HEK293 (cell line): ENCODE results near the gene LHX6.

ENCODE experiments used
- CTCF ChIA-PET: fragments of 350-600 bp; formaldehyde crosslinking; extraction: SDS; loops from one replicate; lab custom pipeline; 2021; ENCODE audit warnings: antibody characterized with exemption; lab: Yijun Ruan, JAX
- POLR2A ChIA-PET: fragments of 300-600 bp; formaldehyde crosslinking; extraction: SDS; loops from one replicate; lab custom pipeline; 2020; ENCODE audit warnings: antibody characterized with exemption, inconsistent platforms; lab: Yijun Ruan, JAX
- H3K27ac ChIP-seq: fragments of 200-500 bp; sonication (Bioruptor generic); 2 replicates; pipeline ENCODE4 v1.5.1; 2014; ENCODE audit warnings: low read depth, low read length, control low read depth, inconsistent platforms; ENCODE audit errors: extremely low read depth
- H3K36me3 ChIP-seq, 2 experiments: fragments of 200-500 bp in 1 of 2; sonication (Bioruptor generic) in 1 of 2; 1 replicate in 1 of 2; 2 replicates in 1 of 2; pipeline ENCODE4 v1.5.1; 2014 to 2017; ENCODE audit warnings: inconsistent platforms in 2 of 2, low read length in 2 of 2; ENCODE audit not compliant: control insufficient read depth in 2 of 2, insufficient read depth in 1 of 2
- H3K4me1 ChIP-seq: fragments of 200-500 bp; sonication (Bioruptor generic); 2 replicates; pipeline ENCODE4 v1.5.1; 2014; ENCODE audit warnings: mild to moderate bottlenecking, low read length, inconsistent platforms; ENCODE audit not compliant: control insufficient read depth, insufficient read depth
- H3K4me3 ChIP-seq: 2 replicates; pipeline ENCODE4 v1.5.1; 2011; ENCODE audit warnings: low read depth, mild to moderate bottlenecking, control low read depth, low read length, moderate library complexity
- H3K9me3 ChIP-seq: fragments of 200-500 bp; sonication (Bioruptor generic); 2 replicates; pipeline ENCODE4 v1.5.1; 2014; ENCODE audit warnings: low read depth, low read length, inconsistent platforms; ENCODE audit not compliant: control insufficient read depth, insufficient read depth
- FEZF1 ChIP-seq: fragments of 450-650 bp; formaldehyde crosslinking; IDR thresholded peaks from 2 replicates; pipeline ENCODE4 v1.5.1; 2016; ENCODE audit warnings: missing biosample characterization, missing genetic modification characterization
- GFI1B ChIP-seq: fragments of 450-650 bp; formaldehyde crosslinking; IDR thresholded peaks from 2 replicates; pipeline ENCODE4 v1.5.1; 2016; ENCODE audit warnings: missing biosample characterization, missing genetic modification characterization
- GLI2 ChIP-seq: fragments of 450-650 bp; formaldehyde crosslinking; IDR thresholded peaks from 2 replicates; pipeline ENCODE4; 2017; ENCODE audit warnings: missing biosample characterization, missing genetic modification characterization, low read depth, borderline replicate concordance
- HOXD13 ChIP-seq: sonication (generic); formaldehyde crosslinking; IDR thresholded peaks from 2 replicates; pipeline ENCODE4 v1.8.0; 2022; ENCODE audit warnings: missing genetic modification reagents, borderline replicate concordance
- KLF10 ChIP-seq: fragments of 450-650 bp; IDR thresholded peaks from 2 replicates; pipeline ENCODE4 v1.5.1; 2018; ENCODE audit warnings: missing biosample characterization, mild to moderate bottlenecking, missing genetic modification characterization
- KLF7 ChIP-seq: fragments of 450-650 bp; formaldehyde crosslinking; IDR thresholded peaks from 2 replicates; pipeline ENCODE4 v1.5.1; 2016; ENCODE audit warnings: missing biosample characterization, missing genetic modification characterization, borderline replicate concordance
- KLF9 ChIP-seq: fragments of 450-650 bp; formaldehyde crosslinking; IDR thresholded peaks from 2 replicates; pipeline ENCODE4 v1.5.1; 2016; ENCODE audit warnings: missing biosample characterization, missing genetic modification characterization, low read depth
- SCRT2 ChIP-seq: fragments of 450-650 bp; formaldehyde crosslinking; IDR thresholded peaks from 2 replicates; pipeline ENCODE4 v1.5.1; 2016; ENCODE audit warnings: missing biosample characterization, missing genetic modification characterization
- SP3 ChIP-seq: fragments of 450-650 bp; formaldehyde crosslinking; IDR thresholded peaks from 2 replicates; pipeline ENCODE4 v1.5.1; 2016; ENCODE audit warnings: missing biosample characterization, missing genetic modification characterization
- TRIM28 ChIP-seq: IDR thresholded peaks from 2 replicates; pipeline ENCODE4 v1.6.1; 2011; ENCODE audit warnings: low read length, control low read depth, borderline replicate concordance
- ZFP37 ChIP-seq: fragments of 450-650 bp; formaldehyde crosslinking; IDR thresholded peaks from 2 replicates; pipeline ENCODE4 v1.5.1; 2016; ENCODE audit warnings: missing biosample characterization, missing genetic modification characterization
- ZNF132 ChIP-seq: fragments of 450-650 bp; formaldehyde crosslinking; IDR thresholded peaks from 2 replicates; pipeline ENCODE4 v1.5.1; 2017; ENCODE audit warnings: missing biosample characterization, missing genetic modification characterization, borderline replicate concordance
- ZNF155 ChIP-seq: fragments of 450-650 bp; formaldehyde crosslinking; IDR thresholded peaks from 2 replicates; pipeline ENCODE4 v1.5.1; 2016; ENCODE audit warnings: missing biosample characterization, missing genetic modification characterization
- ZNF223 ChIP-seq: fragments of 450-650 bp; formaldehyde crosslinking; IDR thresholded peaks from 2 replicates; pipeline ENCODE4 v1.5.1; 2016; ENCODE audit warnings: missing biosample characterization, missing genetic modification characterization
- ZNF24 ChIP-seq: fragments of 450-650 bp; formaldehyde crosslinking; IDR thresholded peaks from 2 replicates; pipeline ENCODE4 v1.5.1; 2016; ENCODE audit warnings: missing biosample characterization, missing genetic modification characterization
- ZNF302 ChIP-seq: fragments of 450-650 bp; formaldehyde crosslinking; IDR thresholded peaks from 2 replicates; pipeline ENCODE4 v1.5.1; 2016; ENCODE audit warnings: missing biosample characterization, missing genetic modification characterization, low read depth
- ZNF354C ChIP-seq: fragments of 450-650 bp; formaldehyde crosslinking; IDR thresholded peaks from 2 replicates; pipeline ENCODE4 v1.5.1; 2016; ENCODE audit warnings: missing biosample characterization, missing genetic modification characterization, low read depth, borderline replicate concordance
- ZNF501 ChIP-seq: fragments of 450-650 bp; formaldehyde crosslinking; IDR thresholded peaks from 2 replicates; pipeline ENCODE4 v1.5.1; 2016; ENCODE audit warnings: missing biosample characterization, missing genetic modification characterization
- ZNF514 ChIP-seq: fragments of 450-650 bp; formaldehyde crosslinking; IDR thresholded peaks from 2 replicates; pipeline ENCODE4 v1.5.1; 2016; ENCODE audit warnings: missing biosample characterization, missing genetic modification characterization
- ZNF555 ChIP-seq: fragments of 450-650 bp; formaldehyde crosslinking; conservative IDR thresholded peaks from 2 replicates; pipeline ENCODE4 v1.5.1; 2017; ENCODE audit warnings: missing biosample characterization, mild to moderate bottlenecking, missing genetic modification characterization, inconsistent platforms
- ZNF585B ChIP-seq: fragments of 450-650 bp; formaldehyde crosslinking; IDR thresholded peaks from 2 replicates; pipeline ENCODE4 v1.5.1; 2016; ENCODE audit warnings: missing biosample characterization, missing genetic modification characterization
- ZNF600 ChIP-seq: fragments of 450-650 bp; formaldehyde crosslinking; IDR thresholded peaks from 2 replicates; pipeline ENCODE4 v1.5.1; 2016; ENCODE audit warnings: missing biosample characterization, missing genetic modification characterization
- ZNF624 ChIP-seq: fragments of 450-650 bp; formaldehyde crosslinking; IDR thresholded peaks from 2 replicates; pipeline ENCODE4 v1.5.1; 2017; ENCODE audit warnings: missing biosample characterization, missing genetic modification characterization
- ZNF664 ChIP-seq: fragments of 450-650 bp; formaldehyde crosslinking; IDR thresholded peaks from 2 replicates; pipeline ENCODE4 v1.5.1; 2016; ENCODE audit warnings: missing biosample characterization, missing genetic modification characterization
- ZNF670 ChIP-seq: fragments of 450-650 bp; formaldehyde crosslinking; IDR thresholded peaks from 2 replicates; pipeline ENCODE4 v1.5.1; 2016; ENCODE audit warnings: missing biosample characterization, missing genetic modification characterization, low read depth
- ZXDB ChIP-seq: fragments of 450-650 bp; formaldehyde crosslinking; IDR thresholded peaks from 2 replicates; pipeline ENCODE4 v1.5.1; 2016; ENCODE audit warnings: missing biosample characterization, missing genetic modification characterization
- TF ChIP-seq, protein P1 (sequence below): fragments of 450-650 bp; formaldehyde crosslinking; IDR thresholded peaks from 2 replicates; pipeline ENCODE4 v1.5.1; 2016; ENCODE audit warnings: missing biosample characterization, missing genetic modification characterization
- TF ChIP-seq, protein P2 (sequence below): fragments of 450-650 bp; formaldehyde crosslinking; IDR thresholded peaks from 2 replicates; pipeline ENCODE4 v1.5.1; 2016; ENCODE audit warnings: missing biosample characterization, missing genetic modification characterization
- TF ChIP-seq, protein P3 (sequence below): fragments of 450-650 bp; formaldehyde crosslinking; IDR thresholded peaks from 2 replicates; pipeline ENCODE4 v1.5.1; 2016; ENCODE audit warnings: missing biosample characterization, missing genetic modification characterization

Gene LHX6

DNA sequence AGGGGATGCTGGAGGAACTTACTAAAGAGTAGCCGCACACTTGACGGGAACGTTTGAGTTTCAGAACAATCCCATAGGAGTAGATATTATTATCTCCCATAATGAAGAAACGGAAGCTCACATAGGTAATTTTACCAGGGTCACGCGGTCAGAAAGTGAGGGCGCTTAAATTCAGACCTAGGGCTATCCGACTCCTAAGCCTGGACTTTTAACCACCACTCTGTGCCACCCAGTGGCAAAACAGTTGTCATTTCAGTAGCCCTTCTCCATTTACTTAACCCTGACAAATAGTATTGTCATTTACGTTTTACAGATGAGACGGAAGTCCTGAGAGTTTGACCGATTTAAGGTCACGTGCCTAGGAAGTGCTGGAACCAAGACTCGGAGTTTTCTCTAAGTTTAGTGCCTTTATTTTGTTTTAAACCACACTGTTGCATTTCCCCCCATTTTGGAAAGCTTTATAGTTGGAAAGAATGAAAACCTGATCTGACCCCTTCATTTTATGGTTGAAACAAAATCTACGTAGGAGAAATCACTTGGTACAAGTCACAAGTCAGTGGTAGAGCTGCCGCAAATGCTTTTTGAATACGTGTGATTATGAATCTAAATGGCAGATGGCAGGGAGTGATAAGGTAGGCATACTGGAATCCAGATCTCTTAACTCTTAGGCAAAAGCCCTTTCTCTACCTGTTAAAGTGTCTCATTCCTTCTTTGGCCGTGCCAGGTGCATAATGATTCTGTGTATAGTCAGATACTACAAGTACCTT is 36.6 kb upstream of the LHX6 start:
- ChIA-PET CTCF (interaction anchor here (0.7 to 2.3 kb wide), 10 partner anchors 10 to 1063 kb away, joined by 3 to 7 read pairs (median 4); no protein-coding TSS in a partner anchor), POLR2A (interaction anchor here (0.6 to 1.9 kb wide), 11 partner anchors 7 to 888 kb away, joined by 3 to 8 read pairs (median 4); partner anchors contain the start of genes LHX6 and RABGAP1)
- 0 out of 2 replicates have a peak, but pooled peaks have one; percentile 4 for TF ChIP-seq KLF10 (tag by site-specific recombination)
- no peak for TF ChIP-seq ZNF24 (tag by site-specific recombination)
- no peak for TF ChIP-seq ZNF600 (tag by site-specific recombination)
- TF ChIP-seq SCRT2, result peak; percentile 4; the same call in 1 of the 2 replicates
- TF ChIP-seq KLF9 (tag by site-specific recombination), result 0 out of 2 replicates have a peak, but pooled peaks have one; percentile 1
- no peak for TF ChIP-seq ZNF585B
- TF ChIP-seq, protein P1, sequence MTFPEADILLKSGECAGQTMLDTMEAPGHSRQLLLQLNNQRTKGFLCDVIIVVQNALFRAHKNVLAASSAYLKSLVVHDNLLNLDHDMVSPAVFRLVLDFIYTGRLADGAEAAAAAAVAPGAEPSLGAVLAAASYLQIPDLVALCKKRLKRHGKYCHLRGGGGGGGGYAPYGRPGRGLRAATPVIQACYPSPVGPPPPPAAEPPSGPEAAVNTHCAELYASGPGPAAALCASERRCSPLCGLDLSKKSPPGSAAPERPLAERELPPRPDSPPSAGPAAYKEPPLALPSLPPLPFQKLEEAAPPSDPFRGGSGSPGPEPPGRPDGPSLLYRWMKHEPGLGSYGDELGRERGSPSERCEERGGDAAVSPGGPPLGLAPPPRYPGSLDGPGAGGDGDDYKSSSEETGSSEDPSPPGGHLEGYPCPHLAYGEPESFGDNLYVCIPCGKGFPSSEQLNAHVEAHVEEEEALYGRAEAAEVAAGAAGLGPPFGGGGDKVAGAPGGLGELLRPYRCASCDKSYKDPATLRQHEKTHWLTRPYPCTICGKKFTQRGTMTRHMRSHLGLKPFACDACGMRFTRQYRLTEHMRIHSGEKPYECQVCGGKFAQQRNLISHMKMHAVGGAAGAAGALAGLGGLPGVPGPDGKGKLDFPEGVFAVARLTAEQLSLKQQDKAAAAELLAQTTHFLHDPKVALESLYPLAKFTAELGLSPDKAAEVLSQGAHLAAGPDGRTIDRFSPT, result no peak
- Histone ChIP-seq H3K9me3 (no peaks in the 10 kb centered on the region), H3K4me3 (peak overlapping the region; percentile 89), H3K4me1 (peaks cover 4% of the 10 kb centered on the region), H3K36me3 (peaks cover 0 to 15% of the 10 kb centered on the region in 2 experiments; a peak in 2 of 3 replicates), H3K27ac (peak overlapping the region; percentile 56; the same call in 1 of the 2 replicates)

- Histone ChIP-seq H3K4me1 (peaks cover 4% of the 10 kb centered on the region), H3K9me3 (no peaks in the 10 kb centered on the region), H3K4me3 (peak within 1 kb of the TSS; percentile 89), H3K27ac (peak within 1 kb of the TSS; percentile 56; the same call in 1 of the 2 replicates), H3K36me3 (peaks cover 0 to 23% of the 10 kb centered on the region in 2 experiments)
- ChIA-PET POLR2A (interaction anchor here (0.6 to 1.9 kb wide), 13 partner anchors 8 to 889 kb away, joined by 3 to 8 read pairs (median 4); partner anchors contain the start of genes LHX6 and RABGAP1), CTCF (interaction anchor here (0.6 to 5.3 kb wide), 15 partner anchors 9 to 1064 kb away, joined by 3 to 19 read pairs (median 4); no protein-coding TSS in a partner anchor)
- TF ChIP-seq ZNF670 (no peak), GLI2 (tag by site-specific recombination) (no peak), ZXDB (peak; percentile 89), ZNF302 (no peak), ZNF354C (tag by site-specific recombination) (no peak), GFI1B (no peak), ZNF624 (no peak), ZNF555 (tag by site-specific recombination) (no peak), ZNF501 (tag by site-specific recombination) (peak; percentile 92), ZNF155 (tag by site-specific recombination) (no peak), TRIM28 (no peak), ZFP37 (tag by site-specific recombination) (peak; percentile 51; the same call in 1 of the 2 replicates), SP3 (tag by site-specific recombination) (peak; percentile 80), ZNF664 (tag by site-specific recombination) (no peak), ZNF132 (tag by site-specific recombination) (no peak), KLF7 (tag by site-specific recombination) (no peak), ZNF223 (tag by site-specific recombination) (no peak), ZNF514 (tag by site-specific recombination) (no peak), FEZF1 (tag by site-specific recombination) (no peak), HOXD13 (CRISPR knock-in tag) (no peak; the same call in 1 of the 2 replicates)
- TF ChIP-seq, protein P2, sequence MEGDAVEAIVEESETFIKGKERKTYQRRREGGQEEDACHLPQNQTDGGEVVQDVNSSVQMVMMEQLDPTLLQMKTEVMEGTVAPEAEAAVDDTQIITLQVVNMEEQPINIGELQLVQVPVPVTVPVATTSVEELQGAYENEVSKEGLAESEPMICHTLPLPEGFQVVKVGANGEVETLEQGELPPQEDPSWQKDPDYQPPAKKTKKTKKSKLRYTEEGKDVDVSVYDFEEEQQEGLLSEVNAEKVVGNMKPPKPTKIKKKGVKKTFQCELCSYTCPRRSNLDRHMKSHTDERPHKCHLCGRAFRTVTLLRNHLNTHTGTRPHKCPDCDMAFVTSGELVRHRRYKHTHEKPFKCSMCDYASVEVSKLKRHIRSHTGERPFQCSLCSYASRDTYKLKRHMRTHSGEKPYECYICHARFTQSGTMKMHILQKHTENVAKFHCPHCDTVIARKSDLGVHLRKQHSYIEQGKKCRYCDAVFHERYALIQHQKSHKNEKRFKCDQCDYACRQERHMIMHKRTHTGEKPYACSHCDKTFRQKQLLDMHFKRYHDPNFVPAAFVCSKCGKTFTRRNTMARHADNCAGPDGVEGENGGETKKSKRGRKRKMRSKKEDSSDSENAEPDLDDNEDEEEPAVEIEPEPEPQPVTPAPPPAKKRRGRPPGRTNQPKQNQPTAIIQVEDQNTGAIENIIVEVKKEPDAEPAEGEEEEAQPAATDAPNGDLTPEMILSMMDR (tag by site-specific recombination), result no peak
- TF ChIP-seq, protein P3, sequence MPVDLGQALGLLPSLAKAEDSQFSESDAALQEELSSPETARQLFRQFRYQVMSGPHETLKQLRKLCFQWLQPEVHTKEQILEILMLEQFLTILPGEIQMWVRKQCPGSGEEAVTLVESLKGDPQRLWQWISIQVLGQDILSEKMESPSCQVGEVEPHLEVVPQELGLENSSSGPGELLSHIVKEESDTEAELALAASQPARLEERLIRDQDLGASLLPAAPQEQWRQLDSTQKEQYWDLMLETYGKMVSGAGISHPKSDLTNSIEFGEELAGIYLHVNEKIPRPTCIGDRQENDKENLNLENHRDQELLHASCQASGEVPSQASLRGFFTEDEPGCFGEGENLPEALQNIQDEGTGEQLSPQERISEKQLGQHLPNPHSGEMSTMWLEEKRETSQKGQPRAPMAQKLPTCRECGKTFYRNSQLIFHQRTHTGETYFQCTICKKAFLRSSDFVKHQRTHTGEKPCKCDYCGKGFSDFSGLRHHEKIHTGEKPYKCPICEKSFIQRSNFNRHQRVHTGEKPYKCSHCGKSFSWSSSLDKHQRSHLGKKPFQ (tag by site-specific recombination), result no peak
Measured at GRCh38 chr9:122264360-122265148, 35.8 kb upstream of the LHX6 start, which contains the start of the genes MRRF and RBM18. MRRF (plus strand) TSS chr9:122264882; CDS start chr9:122270892, 6,010 bp downstream. RBM18 (minus strand) TSS chr9:122264840; CDS start chr9:122261492, 3,348 bp downstream.
